Measurements from ENCODE around the gene ARL14EPL. TPM values are rescaled to one million over a fixed set of nuclear protein-coding genes. Genes with fewer than 3 reads are reported as not detected.

The ARL14EPL gene
- total RNA-seq, 1 donor from 2014 or later: not detected

Other genes starting within 250 kb of the ARL14EPL start
- gene CDO1, start 215.8 kb upstream of the ARL14EPL start, total RNA-seq: 0.46 and 0.61 TPM in 2 replicates
- gene ATG12, start 190.9 kb upstream of the ARL14EPL start, total RNA-seq: 41.1 and 43.4 TPM in 2 replicates
- gene AP3S1, start 190.5 kb upstream of the ARL14EPL start, total RNA-seq: 43.7 and 49.8 TPM in 2 replicates
- gene LVRN, start 70.0 kb upstream of the ARL14EPL start, total RNA-seq: 0.07 TPM in 1 of 2 replicates, not detected in the other
- gene COMMD10, start 52.6 kb downstream of the ARL14EPL start, total RNA-seq: 28.8 and 30.1 TPM in 2 replicates